ENCODE data around the gene RBP4.

The RBP4 gene

DNA sequence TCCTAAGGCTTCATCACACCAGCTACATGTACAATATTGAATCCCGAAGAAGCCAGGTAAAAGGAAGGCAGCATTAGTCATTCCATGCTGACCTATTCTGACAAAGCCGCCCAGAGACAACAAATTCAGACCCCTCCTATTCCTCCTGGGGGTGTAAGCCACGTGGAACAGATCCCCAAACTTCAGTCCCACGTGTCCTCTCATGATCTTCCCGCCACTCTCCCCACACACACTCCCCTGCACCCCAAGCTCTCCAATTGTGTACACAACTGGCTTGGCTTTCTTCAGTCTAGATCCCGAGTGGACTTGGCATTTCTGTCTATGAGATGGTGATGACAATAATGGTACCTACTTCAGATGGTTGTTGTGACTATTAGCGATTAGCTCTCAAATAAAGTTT is 19.9 kb upstream of the RBP4 start:
- DNase-seq (ENCODE audit: low read depth): no peak
- TF ChIP-seq, protein P1, sequence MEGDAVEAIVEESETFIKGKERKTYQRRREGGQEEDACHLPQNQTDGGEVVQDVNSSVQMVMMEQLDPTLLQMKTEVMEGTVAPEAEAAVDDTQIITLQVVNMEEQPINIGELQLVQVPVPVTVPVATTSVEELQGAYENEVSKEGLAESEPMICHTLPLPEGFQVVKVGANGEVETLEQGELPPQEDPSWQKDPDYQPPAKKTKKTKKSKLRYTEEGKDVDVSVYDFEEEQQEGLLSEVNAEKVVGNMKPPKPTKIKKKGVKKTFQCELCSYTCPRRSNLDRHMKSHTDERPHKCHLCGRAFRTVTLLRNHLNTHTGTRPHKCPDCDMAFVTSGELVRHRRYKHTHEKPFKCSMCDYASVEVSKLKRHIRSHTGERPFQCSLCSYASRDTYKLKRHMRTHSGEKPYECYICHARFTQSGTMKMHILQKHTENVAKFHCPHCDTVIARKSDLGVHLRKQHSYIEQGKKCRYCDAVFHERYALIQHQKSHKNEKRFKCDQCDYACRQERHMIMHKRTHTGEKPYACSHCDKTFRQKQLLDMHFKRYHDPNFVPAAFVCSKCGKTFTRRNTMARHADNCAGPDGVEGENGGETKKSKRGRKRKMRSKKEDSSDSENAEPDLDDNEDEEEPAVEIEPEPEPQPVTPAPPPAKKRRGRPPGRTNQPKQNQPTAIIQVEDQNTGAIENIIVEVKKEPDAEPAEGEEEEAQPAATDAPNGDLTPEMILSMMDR (IDR thresholded peaks at IDR 0.05; ENCODE audit: low read depth, low read length, missing control alignments): no peak
- no peak overlapping the region for H3K4me3 ChIP-seq (ENCODE audit: low read depth, low read length)

DNA sequence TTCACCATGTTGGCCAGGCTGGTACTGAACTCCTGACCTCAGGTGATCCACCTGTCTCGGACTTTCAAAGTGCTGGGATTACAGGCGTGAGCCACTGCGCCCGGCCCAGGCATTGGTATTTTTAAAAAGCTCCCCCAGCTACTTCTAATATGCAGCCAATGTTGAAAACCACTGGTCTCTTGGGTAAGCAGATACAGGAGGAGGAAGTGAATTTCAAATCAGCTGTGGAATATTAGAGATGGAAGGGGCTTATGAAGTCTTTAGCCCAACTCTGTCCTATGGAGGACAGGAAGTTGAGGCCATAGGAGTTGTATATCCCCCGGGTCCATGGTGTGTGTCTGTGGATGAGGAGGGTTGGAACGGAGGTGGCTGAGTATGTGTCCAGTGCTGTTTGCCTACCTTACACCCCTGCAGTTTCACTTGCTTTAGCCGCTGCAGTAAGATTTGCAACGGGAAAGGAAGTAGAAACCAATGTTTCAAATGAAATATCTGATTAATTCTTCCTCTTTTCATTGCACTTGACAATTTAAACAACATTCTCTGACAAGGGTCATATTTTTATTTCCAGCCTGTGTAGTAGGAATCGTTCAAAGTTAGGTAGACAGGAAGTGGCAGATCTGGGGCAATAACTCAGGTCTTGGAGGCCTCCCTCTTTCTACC is 14.7 kb upstream of the RBP4 start:
- H3K4me3 ChIP-seq (ENCODE audit: low read depth, low read length): no peak overlapping the region
- DNase-seq (ENCODE audit: low read depth): no peak
- TF ChIP-seq, protein P1 (IDR thresholded peaks at IDR 0.05; ENCODE audit: low read depth, low read length, missing control alignments): no peak

DNA sequence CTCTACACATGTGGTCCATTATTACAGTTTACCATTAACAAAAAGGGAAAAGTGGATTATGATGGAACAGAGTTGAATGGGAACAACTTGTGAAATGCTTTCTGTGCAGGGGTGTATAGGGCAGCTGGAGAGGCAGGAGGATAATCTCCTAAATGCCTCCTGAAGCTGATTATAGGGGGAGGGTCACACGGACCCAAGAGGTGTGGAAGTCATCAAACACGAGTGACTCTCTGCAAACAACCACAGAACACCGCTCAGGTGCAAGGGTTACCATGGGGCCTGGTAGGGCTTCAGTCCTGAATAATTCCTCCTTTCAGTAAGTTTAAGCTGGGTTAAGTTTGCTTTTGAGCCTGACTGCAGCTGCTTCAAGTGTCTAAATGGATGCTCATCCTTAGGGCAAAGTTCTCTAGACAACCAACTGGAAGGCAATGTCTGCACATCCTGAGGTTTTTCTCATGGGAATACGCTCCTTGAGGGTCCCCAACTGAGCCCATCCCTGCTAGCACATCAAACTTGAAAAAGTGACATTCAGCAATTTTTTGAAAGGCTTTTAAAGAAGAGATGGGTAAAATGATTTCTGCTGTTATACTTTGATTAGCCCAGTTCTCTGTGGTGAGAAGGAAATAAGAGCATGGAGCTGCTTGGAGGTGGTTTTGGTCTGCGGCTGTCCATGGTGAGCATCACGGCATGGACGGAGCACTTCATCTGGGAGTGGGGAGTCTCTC is 13.2 kb upstream of the RBP4 start:
- H3K4me3 ChIP-seq (ENCODE audit: low read depth, low read length): no peak overlapping the region
- DNase-seq (ENCODE audit: low read depth): no peak
- TF ChIP-seq, protein P1 (IDR thresholded peaks at IDR 0.05; ENCODE audit: low read depth, low read length, missing control alignments): no peak

DNA sequence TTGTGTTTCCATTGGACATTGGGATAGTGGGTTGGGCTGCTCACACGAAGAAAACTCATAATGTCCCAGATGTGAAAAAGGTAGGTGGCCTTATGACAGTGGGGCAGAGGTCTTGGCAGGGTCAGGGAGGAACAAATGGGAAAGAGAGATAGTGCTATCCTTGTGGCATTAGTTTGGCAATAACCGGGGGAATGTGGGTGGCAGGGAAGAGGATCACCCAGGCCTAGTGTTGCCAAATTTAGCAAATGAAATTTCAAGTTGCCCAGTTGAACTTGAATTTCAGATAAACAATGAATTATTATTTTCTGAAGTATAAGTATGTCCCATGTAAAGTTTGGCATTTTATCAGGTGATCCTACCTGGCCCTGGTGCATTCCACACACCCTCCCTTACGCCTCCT is 12.1 kb upstream of the RBP4 start:
- no peak overlapping the region for H3K4me3 ChIP-seq (ENCODE audit: low read depth, low read length)
- no peak for DNase-seq (ENCODE audit: low read depth)
- TF ChIP-seq, protein P1 (IDR thresholded peaks at IDR 0.05; ENCODE audit: low read depth, low read length, missing control alignments): no peak

DNA sequence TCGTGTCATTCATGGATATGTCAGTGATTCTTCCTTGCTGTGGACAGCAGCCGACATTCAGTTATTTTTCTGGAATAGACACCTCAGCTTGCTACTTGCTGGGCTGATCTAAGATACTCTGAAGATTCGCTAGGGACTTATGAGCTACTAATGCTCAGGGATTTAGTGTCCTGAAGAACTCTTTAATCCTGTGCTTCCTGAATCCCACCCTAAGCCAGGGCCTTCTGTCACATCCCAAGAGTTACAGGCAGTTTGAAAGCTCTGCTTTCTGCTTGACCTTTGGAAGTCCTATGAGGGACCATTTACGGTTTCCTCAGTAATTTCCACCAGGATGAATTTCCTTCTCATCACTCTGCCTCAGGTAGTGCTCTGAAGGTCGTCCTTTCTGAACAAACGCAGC is 11.3 kb upstream of the RBP4 start, which contains the start of gene PDE6C:
TSS of gene PDE6C (plus strand) at position 227 of the 400 bp plus-strand sequence. CDS start 189 bp downstream, outside the sequence.
- no peak within 1 kb of the TSS for H3K4me3 ChIP-seq (ENCODE audit: low read depth, low read length)
- TF ChIP-seq, protein P1 (IDR thresholded peaks at IDR 0.05; ENCODE audit: low read depth, low read length, missing control alignments): no peak
- DNase-seq (ENCODE audit: low read depth): no peak

DNA sequence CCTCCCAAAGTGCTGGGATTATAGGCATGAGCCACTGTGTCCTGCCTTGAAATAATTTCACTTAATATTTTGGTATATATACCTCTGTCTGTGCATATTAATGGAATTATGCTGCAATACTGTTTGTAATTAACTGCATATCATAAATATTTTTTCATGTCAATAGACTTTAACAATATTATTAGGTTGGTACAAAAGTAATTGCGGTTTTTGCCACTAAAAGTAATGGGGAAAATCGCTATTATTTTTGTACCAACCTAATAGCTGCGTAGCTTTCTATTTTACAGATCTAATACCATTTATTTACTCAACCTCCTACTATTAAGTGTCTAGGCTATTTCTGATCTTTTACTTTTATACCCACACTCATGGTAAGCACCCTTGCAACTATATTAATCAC is 7.4 kb upstream of the RBP4 start:
- DNase-seq (ENCODE audit: low read depth): no peak
- no peak overlapping the region for H3K4me3 ChIP-seq (ENCODE audit: low read depth, low read length)
- TF ChIP-seq, protein P1 (IDR thresholded peaks at IDR 0.05; ENCODE audit: low read depth, low read length, missing control alignments): no peak
